Omental fat pad (tissue), 4 donors: Measurements from ENCODE around the gene PRIM1. TPM values are rescaled to one million over a fixed set of nuclear protein-coding genes. Genes with fewer than 3 reads are reported as not detected.
"Not testable (repeated sequence)": the region's sequence is repeated elsewhere in the genome, so short reads cannot be mapped to it uniquely, and the experiment has no call there.

Experiments
- ATAC-seq: fragments of 150-250 bp; one replicate; pipeline ENCODE4 v1.9.1; 2016; ENCODE audit warnings: mild to moderate bottlenecking, moderate library complexity; ENCODE audit not compliant: low FRiP score
- DNase-seq: peaks from one replicate; pipeline ENCODE4 v3.0.0-alpha.2; 2019; ENCODE audit warnings: low spot score
- CTCF ChIP-seq, 3 donors: fragments of 450-650 bp; IDR thresholded peaks; one replicate each; pipeline ENCODE4 v1.5.1; 2016 to 2017; ENCODE audit warnings: antibody characterized with exemption in 3 of 3, mild to moderate bottlenecking in 3 of 3, moderate library complexity in 2 of 3
- total RNA-seq, 4 donors: library from RNA; depleted of rRNA; stranded (reverse); fragments of >200 nt; gene quantifications; one replicate each; pipeline ENCODE4 v1.1.0, GENCODE V29; 2016

The PRIM1 gene
- total RNA-seq = 10 to 100 TPM in 1 of 4 donors, 1 to 10 TPM in 3; 2.8 to 10.7 (median 5.5) TPM

- no peak for TF ChIP-seq CTCF (IDR thresholded peaks at IDR 0.05)
- peak; percentile 94 for ATAC-seq
- peak; percentile 64 for DNase-seq
These were observed at the start of gene PRIM1 for GRCh38 chr12:56751712-56752598. PRIM1 (minus strand) TSS chr12:56752323; CDS start chr12:56752298, 25 bp downstream.

- TF ChIP-seq CTCF (IDR thresholded peaks at IDR 0.05) = no peak
- no peak for ATAC-seq
- DNase-seq = no peak
These were observed 48.1 kb upstream of the PRIM1 start for GRCh38 chr12:56800221-56800620.

GRCh38 chr12:56799345-56799744, 47.2 kb upstream of the PRIM1 start:
- not testable (repeated sequence) for ATAC-seq

GRCh38 chr12:56795791-56796190, 43.7 kb upstream of the PRIM1 start:
- not testable (repeated sequence) for ATAC-seq, DNase-seq

More at GRCh38 chr12:56799345-56799744, 47.2 kb upstream of the PRIM1 start:
- not testable (repeated sequence) for DNase-seq

- DNase-seq = not testable (repeated sequence)
These were observed 43.0 kb upstream of the PRIM1 start for GRCh38 chr12:56795046-56795562.

GRCh38 chr12:56793124-56793523, 41.0 kb upstream of the PRIM1 start:
- not testable (repeated sequence) for ATAC-seq, DNase-seq

More at GRCh38 chr12:56795046-56795562, 43.0 kb upstream of the PRIM1 start:
- ATAC-seq = not testable (repeated sequence)

- ATAC-seq (no peak), DNase-seq (no peak)
- no peak for TF ChIP-seq CTCF (IDR thresholded peaks at IDR 0.05)
These were observed 40.6 kb upstream of the PRIM1 start for GRCh38 chr12:56792678-56793077.

- not testable (repeated sequence) for DNase-seq, ATAC-seq
These were observed 37.3 kb upstream of the PRIM1 start for GRCh38 chr12:56789429-56789828.

GRCh38 chr12:56787498-56787897, 35.4 kb upstream of the PRIM1 start:
- no peak for TF ChIP-seq CTCF (IDR thresholded peaks at IDR 0.05)
- ATAC-seq (no peak), DNase-seq (no peak)
